Vagina (tissue), 2 donors: ENCODE measurements around the gene IPO4.

Experiments
- CTCF ChIP-seq, 3 experiments: fragments of 450-650 bp in 2 of 3; fragments of 200-600 bp in 1 of 3; sonication (generic) in 1 of 3; IDR thresholded peaks; one replicate each; pipeline ENCODE4 v1.5.1; 2017 to 2019; ENCODE audit warnings: antibody characterized with exemption in 3 of 3, mild to moderate bottlenecking in 2 of 3, moderate library complexity in 2 of 3
- POLR2A ChIP-seq, 2 donors: fragments of 450-650 bp; IDR thresholded peaks; one replicate each; pipeline ENCODE4 v1.6.1; 2017; ENCODE audit warnings: antibody characterized with exemption in 2 of 2, mild to moderate bottlenecking in 2 of 2, moderate library complexity in 2 of 2
- POLR2AphosphoS5 ChIP-seq, 2 donors: sonication (generic); formaldehyde crosslinking; IDR thresholded peaks; one replicate each; pipeline ENCODE4 v1.9.0; 2017; ENCODE audit warnings: antibody characterized with exemption in 2 of 2, mild to moderate bottlenecking in 2 of 2, low read depth in 1 of 2; ENCODE audit not compliant: insufficient read depth in 1 of 2

- TF ChIP-seq CTCF (IDR thresholded peaks at IDR 0.05): no peak
- TF ChIP-seq POLR2A (IDR thresholded peaks at IDR 0.05): peak in 1 of 2 donors; percentile 21
- TF ChIP-seq POLR2AphosphoS5 (IDR thresholded peaks at IDR 0.05; ENCODE audit: insufficient read depth in 1 of 2, low read depth in 1 of 2): no peak
Observed at GRCh38 chr14:24146453-24146977, 42.1 kb downstream of the IPO4 start, which contains the start of gene PSME2.
